Epithelial cell of esophagus (primary cell): ENCODE measurements around the gene IFI27L2.
A peak's percentile ranks its signal among the peaks of the same experiment; 100 is the strongest.

ENCODE experiments used
- DNase-seq: peaks from one replicate; pipeline ENCODE4 v3.0.0; 2010; ENCODE audit warnings: low read depth
- H3K4me3 ChIP-seq: 2 replicates; pipeline ENCODE4 v1.5.1; 2011; ENCODE audit warnings: mild to moderate bottlenecking, low read length, control low read depth
- CTCF ChIP-seq: IDR thresholded peaks from 2 replicates; pipeline ENCODE4 v1.5.1; 2011; ENCODE audit warnings: low read depth, mild to moderate bottlenecking, low read length, control low read depth, inconsistent platforms; ENCODE audit not compliant: insufficient read depth; ENCODE audit errors: missing control alignments

The IFI27L2 gene

DNA sequence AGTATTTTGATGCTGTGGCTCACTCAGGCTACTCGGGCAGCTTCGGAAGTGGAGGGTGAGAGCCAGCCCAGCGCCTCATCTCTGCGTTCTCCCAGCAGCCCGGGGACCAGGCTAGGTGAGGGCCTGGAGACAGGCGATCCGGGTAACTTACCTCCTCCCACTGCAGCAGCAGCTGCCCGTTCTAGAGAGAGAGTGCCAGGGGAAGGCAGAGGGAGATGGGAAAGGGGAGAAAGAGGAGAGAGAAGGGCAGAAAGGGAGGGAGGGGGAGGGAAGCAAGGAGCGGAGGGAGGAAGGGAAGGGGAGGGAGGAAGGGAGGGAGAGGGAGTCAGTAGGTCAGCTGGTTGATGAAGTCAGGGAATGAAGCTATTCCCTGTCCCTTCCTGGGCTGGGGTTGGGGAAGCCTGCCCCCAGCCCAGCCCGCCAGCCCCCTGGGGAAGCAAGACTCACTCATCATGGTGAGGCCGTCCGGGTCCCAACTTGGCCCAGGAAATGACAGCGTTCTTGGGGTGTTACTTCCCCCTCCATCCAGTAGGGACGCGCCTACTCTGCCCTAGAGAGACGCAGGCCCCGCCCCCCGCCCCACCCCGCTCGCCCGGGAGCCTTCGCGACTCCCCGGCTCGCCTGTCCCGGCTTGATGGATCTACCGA is at the start of gene IFI27L2:
TSS of gene IFI27L2 (minus strand) at position 494 of the 647 bp plus-strand sequence. CDS start at position 454, 40 bp downstream.
- peak within 1 kb of the TSS; percentile 55 for H3K4me3 ChIP-seq
- peak; percentile 5 for TF ChIP-seq CTCF
- peak; percentile 77 for DNase-seq

DNA sequence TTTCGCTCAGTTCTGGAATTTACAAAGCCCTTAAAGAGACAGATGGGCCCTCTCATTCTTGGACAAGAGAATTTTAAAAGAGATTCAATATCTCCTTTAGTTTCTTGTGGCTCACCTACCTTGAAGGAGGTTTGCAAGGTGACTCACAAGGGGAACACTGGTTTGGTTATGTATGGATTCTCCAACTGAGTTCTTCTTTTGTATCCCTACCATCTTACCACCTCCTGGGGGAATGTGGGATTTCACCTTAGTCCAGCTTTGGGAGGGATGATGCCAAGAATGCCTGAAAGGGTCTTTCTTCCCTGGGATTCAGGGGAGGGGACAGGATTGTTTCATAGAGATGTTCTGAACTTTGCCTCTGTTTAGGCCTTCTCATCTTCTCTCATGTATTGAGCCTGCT is 48.4 kb upstream of the IFI27L2 start:
- no peak for TF ChIP-seq CTCF
- H3K4me3 ChIP-seq = no peak overlapping the region
- peak; percentile 71 for DNase-seq

GRCh38 chr14:94176808-94177207 is 47.4 kb upstream of the IFI27L2 start:
- H3K4me3 ChIP-seq = no peak overlapping the region
- peak; percentile 90 for DNase-seq
- no peak for TF ChIP-seq CTCF

DNA sequence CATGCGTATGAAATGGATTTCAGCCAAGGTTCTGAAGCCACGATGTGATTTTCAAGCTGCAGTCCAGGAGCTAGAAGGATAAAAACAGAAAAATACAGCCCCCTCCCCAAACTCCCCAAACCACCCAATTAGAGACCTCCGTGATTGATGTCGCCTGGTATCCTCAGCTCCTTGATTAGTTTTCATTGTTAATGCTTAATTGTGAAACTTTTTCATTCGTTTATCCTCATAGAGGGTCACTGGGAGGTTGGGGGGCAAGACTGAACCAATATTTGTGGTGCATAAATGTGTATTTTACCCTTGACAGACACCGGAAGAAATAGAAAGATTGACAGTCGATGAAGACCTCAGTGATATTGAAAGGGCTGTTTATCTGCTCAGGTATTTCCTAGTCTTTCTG is 46.3 kb upstream of the IFI27L2 start:
- H3K4me3 ChIP-seq = peak overlapping the region; percentile 63

GRCh38 chr14:94175011-94175745 is 45.8 kb upstream of the IFI27L2 start:
- no peak for TF ChIP-seq CTCF
- peak overlapping the region; percentile 63 for H3K4me3 ChIP-seq
- no peak for DNase-seq

More for the DNA sequence above, 46.3 kb upstream of the IFI27L2 start:
- TF ChIP-seq CTCF = no peak
- DNase-seq = no peak

GRCh38 chr14:94174604-94175010 is 45.2 kb upstream of the IFI27L2 start:
- DNase-seq = no peak
- peak overlapping the region; percentile 63 for H3K4me3 ChIP-seq
- no peak for TF ChIP-seq CTCF
